Left ventricle myocardium inferior (tissue), 1 donor: Measurements from ENCODE around the gene NEK4. TPM values are rescaled to one million over a fixed set of nuclear protein-coding genes. Genes with fewer than 3 reads are reported as not detected.

Source experiments
- DNase-seq: peaks from one replicate; pipeline ENCODE4 v3.0.0-alpha.2; 2020
- H3K27ac ChIP-seq: fragments of 200-600 bp; replicated peaks from 2 replicates; pipeline ENCODE4 v1.8.0; 2021
- H3K27me3 ChIP-seq: fragments of 200-600 bp; 2 replicates; pipeline ENCODE4 v1.8.0; 2021; ENCODE audit warnings: low read depth
- H3K36me3 ChIP-seq: fragments of 200-600 bp; 2 replicates; pipeline ENCODE4 v1.8.0; 2021
- H3K4me1 ChIP-seq: fragments of 200-600 bp; 2 replicates; pipeline ENCODE4 v1.8.0; 2021
- H3K4me3 ChIP-seq: fragments of 200-600 bp; 2 replicates; pipeline ENCODE4 v1.8.0; 2021; ENCODE audit warnings: mild to moderate bottlenecking, moderate library complexity
- H3K9me3 ChIP-seq: fragments of 200-600 bp; replicated peaks from 2 replicates; pipeline ENCODE4 v1.8.0; 2021
- CTCF ChIP-seq: fragments of 200-600 bp; IDR thresholded peaks from 2 replicates; pipeline ENCODE4 v1.8.0; 2021; ENCODE audit warnings: antibody characterized with exemption, mild to moderate bottlenecking, borderline replicate concordance
- intact Hi-C: fragments of 100-400 bp; cut with micrococcal nuclease; formaldehyde crosslinking; loops from one replicate; pipeline ENCODE4 v1.11.0; 2022
- total RNA-seq: library from RNA; stranded (reverse); fragmentation: NEBNext Ultra II Directional; extraction: Animal tissue kit (Norgen Biotek cat#: 25700); gene quantifications from one replicate; pipeline ENCODE4 v1.2.1, GENCODE V29; 2021
- donor health status: DM: no; HTN: yes; CAD: no; lungs with severe emphysema.

NEK4 gene
- total RNA-seq, 1 donor from 2014 or later, result 17.7 TPM

- intact Hi-C loops, result no loop called here
- H3K27me3 ChIP-seq, result no peaks in the 10 kb centered on the region
- no peak overlapping the region for H3K27ac ChIP-seq
- no peaks in the 10 kb centered on the region for H3K4me1 ChIP-seq
- H3K4me3 ChIP-seq, result no peak overlapping the region
- no peak for TF ChIP-seq CTCF
- no peaks in the 10 kb centered on the region for H3K36me3 ChIP-seq
- no peak for DNase-seq
- H3K9me3 ChIP-seq, result no peaks in the 10 kb centered on the region
Measured at GRCh38 chr3:52792961-52793695, 22.4 kb upstream of the NEK4 start.

- H3K9me3 ChIP-seq, result no peaks in the 10 kb centered on the region
- intact Hi-C loops, result no loop called here
- no peak for DNase-seq
Measured at GRCh38 chr3:52792413-52792812, 21.7 kb upstream of the NEK4 start.

GRCh38 chr3:52791928-52792327, 21.2 kb upstream of the NEK4 start:
- H3K4me1 ChIP-seq, result no peaks in the 10 kb centered on the region
- no peak for TF ChIP-seq CTCF
- no peak overlapping the region for H3K27ac ChIP-seq
- intact Hi-C loops, result no loop called here
- H3K9me3 ChIP-seq, result no peaks in the 10 kb centered on the region
- DNase-seq, result no peak
- H3K27me3 ChIP-seq, result no peaks in the 10 kb centered on the region
- H3K4me3 ChIP-seq, result no peak overlapping the region
- H3K36me3 ChIP-seq, result no peaks in the 10 kb centered on the region

More at GRCh38 chr3:52792413-52792812, 21.7 kb upstream of the NEK4 start:
- Histone ChIP-seq H3K27me3 (no peaks in the 10 kb centered on the region), H3K36me3 (no peaks in the 10 kb centered on the region), H3K27ac (no peak overlapping the region), H3K4me3 (no peak overlapping the region), H3K4me1 (no peaks in the 10 kb centered on the region)
- TF ChIP-seq CTCF, result no peak

- no peak overlapping the region for H3K27ac ChIP-seq
- no peak overlapping the region for H3K4me3 ChIP-seq
- no peaks in the 10 kb centered on the region for H3K36me3 ChIP-seq
- no peaks in the 10 kb centered on the region for H3K27me3 ChIP-seq
- intact Hi-C loops, result no loop called here
- no peaks in the 10 kb centered on the region for H3K4me1 ChIP-seq
- no peak for TF ChIP-seq CTCF
- H3K9me3 ChIP-seq, result no peaks in the 10 kb centered on the region
- DNase-seq, result no peak
Measured at GRCh38 chr3:52791366-52791765, 20.6 kb upstream of the NEK4 start.

GRCh38 chr3:52790741-52791140, 20.0 kb upstream of the NEK4 start:
- H3K4me1 ChIP-seq, result no peaks in the 10 kb centered on the region
- H3K4me3 ChIP-seq, result no peak overlapping the region
- DNase-seq, result no peak
- no peak for TF ChIP-seq CTCF
- intact Hi-C loops, result no loop called here
- H3K36me3 ChIP-seq, result no peaks in the 10 kb centered on the region
- H3K27me3 ChIP-seq, result no peaks in the 10 kb centered on the region
- no peak overlapping the region for H3K27ac ChIP-seq
- H3K9me3 ChIP-seq, result no peaks in the 10 kb centered on the region
